Activated CD4-positive, alpha-beta T cell treated with anti-CD3 and anti-CD28 coated beads, Interleukin-2, amount 50 U/mL, for 48 hours (primary cell): ENCODE data around the gene MIPOL1.
"Not testable (repeated sequence)": the region's sequence is repeated elsewhere in the genome, so short reads cannot be mapped to it uniquely, and the experiment has no call there.

ENCODE experiments used
- DNase-seq, 2 experiments: peaks; one replicate each; pipeline ENCODE4 v3.0.0-alpha.2; 2020

The MIPOL1 gene

DNA sequence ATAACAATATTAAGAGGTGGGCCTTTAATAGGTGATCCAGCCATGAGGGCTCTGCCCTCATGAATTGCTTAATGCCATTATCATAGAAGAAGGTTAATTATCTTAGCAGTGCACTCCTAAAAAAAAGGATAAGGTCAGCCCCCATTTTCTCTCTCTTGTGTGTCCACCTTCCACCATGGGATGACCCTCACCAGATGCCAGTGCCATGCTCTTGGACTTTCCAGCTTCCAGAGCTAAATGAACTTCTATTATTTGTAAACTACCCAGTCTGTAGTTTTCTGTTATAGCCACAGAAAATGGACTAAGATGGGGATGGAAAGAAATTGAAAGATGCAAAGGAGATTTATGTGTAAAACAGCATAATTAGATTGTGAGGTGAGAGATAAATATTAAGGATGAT is 271.9 kb downstream of the MIPOL1 start:
- no peak for DNase-seq

GRCh38 chr14:37470251-37470650 is 272.5 kb downstream of the MIPOL1 start:
- DNase-seq, result no peak

DNA sequence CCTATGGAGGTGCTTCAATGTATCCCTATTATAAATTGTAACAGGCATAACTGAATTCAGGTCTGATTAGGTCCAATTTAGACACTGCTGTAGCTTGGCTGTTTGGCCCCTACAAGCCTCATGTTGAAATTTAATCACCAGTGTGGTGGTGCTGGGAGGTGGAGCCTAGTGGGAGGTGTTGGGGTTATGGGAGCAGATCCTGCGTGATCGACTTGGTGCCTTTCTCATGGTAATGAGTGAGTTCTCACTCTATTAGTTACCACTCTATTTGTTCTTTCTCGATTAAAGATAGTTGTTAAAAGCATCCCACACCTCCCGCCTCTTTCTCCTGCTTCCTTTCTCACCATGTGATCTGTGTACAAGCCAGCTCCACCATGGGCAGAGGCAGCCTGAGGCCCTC is 275.2 kb downstream of the MIPOL1 start:
- DNase-seq, result no peak

- no peak for DNase-seq
Observed at GRCh38 chr14:37474191-37474590, 276.5 kb downstream of the MIPOL1 start.

- DNase-seq, result no peak
Observed at GRCh38 chr14:37480446-37481290, 282.9 kb downstream of the MIPOL1 start.

- DNase-seq, result no peak
Observed at GRCh38 chr14:37482428-37482827, 284.7 kb downstream of the MIPOL1 start.

DNA sequence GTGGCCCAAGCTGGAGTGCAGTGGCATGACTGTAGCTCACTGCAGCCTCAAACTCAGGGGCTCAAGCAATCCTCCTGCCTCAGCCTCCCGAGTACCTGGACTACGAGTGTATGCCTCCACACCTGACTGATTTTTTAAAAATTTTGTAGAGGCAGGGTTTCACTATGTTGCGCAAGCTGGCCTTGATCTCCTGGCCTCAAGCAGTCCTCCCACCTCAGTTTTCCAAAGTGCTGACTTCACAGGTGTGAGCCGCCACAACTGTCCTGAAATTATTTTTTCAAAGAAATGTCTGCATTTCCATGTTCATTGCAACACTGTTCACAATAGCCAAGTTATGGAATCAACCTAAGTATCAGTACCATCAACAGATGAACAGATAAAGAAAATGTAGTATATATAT is 285.9 kb downstream of the MIPOL1 start:
- DNase-seq, result no peak

- no peak for DNase-seq
Observed at GRCh38 chr14:37490607-37491006, 292.9 kb downstream of the MIPOL1 start.

DNA sequence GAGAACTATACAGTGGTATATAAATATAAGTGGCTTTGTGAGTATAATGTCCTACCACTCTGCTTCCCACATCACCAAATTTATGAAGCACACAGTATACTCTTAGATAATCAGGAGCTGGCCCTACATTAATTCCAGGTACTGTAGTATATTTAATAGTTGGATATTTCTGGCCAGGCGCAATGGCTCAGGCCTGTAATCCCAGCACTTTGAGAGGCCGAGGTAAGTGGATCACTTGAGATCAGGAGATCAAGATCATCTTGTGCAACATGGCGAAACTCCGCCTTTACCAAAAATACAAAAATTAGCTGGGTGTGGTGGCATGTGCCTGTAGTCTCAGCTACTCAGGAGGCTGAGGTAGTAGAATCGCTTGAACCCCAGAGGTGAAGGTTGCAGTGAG is 293.3 kb downstream of the MIPOL1 start:
- DNase-seq, result no peak

DNA sequence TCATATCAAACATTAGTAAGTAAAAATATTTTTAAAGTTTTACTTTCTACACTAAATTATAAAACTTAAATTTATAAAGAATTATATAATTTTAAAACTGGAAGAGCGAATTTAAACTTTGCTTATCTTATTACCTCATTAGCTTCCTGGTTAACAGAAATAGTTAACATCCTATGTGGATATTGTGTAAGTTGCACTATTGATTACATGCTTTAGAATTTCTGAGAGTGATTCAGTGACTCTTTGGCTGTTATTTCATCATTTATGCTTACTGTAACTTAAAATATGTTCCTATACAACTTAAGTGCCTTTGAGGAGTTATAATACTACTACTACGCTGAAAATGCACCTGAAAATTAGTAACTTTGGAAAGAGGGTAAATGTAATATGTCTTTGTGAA is 295.9 kb downstream of the MIPOL1 start:
- no peak for DNase-seq

GRCh38 chr14:37497422-37497821 is 299.7 kb downstream of the MIPOL1 start:
- DNase-seq, result no peak

GRCh38 chr14:37501877-37502276 is 304.1 kb downstream of the MIPOL1 start:
- no peak for DNase-seq

DNA sequence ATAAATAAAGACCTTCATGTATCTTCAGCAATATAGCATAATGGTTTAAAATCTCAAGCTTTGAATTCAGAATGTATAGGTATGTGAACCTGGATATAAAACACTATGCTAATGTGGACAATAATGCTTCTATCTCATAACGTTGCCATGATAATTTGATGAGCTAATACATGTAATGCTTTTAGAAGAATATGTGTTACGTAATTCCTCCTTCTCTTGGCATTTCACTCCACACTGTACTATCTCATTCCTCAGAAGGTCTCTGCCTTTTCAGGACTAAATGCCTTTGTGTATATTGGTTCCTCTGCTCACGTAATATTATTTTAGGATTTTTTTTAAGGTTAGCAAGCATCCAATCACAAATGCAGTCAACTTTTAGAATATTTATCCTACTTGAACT is 310.8 kb downstream of the MIPOL1 start:
- DNase-seq, result no peak

DNA sequence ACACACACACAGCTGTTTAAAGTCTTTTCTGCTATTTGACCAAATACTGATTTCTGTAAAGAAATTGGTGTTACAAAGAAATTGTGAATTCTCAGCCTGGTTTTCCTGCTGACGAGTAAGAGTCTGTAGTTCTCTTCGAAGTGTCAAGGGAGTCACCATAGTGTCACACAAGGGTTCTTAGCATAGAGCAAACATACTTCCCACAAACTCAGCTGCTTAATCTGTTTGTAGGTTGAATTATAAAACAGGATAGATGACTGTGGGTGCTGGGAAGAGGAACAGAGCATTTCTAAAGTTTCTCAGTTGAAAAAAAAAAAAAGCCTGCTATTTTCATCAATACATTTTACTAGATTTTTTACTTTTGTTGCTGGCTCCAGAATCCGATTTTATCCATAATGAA is 314.4 kb downstream of the MIPOL1 start:
- DNase-seq, result no peak

DNA sequence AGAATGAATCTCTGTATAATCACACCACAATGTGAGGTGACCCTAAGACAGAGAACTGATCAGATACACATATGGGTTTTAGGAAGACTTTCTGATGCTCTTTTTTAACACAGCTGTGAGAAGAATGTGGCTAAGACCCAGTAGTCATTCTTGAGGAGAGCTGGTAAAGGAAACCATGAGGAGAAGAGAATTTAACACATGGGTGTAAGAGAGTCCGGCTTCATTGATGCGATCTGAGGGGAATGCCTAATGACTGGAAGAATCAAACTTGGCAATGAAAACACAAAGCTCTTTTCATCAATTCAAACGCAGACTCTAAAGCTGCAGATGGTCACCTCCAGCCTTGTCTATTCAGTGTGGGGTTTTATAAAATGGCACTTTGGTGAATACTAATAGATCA is 318.0 kb downstream of the MIPOL1 start:
- DNase-seq, result no peak

- no peak for DNase-seq
Observed at GRCh38 chr14:37526994-37527393, 329.3 kb downstream of the MIPOL1 start.

GRCh38 chr14:37539992-37540391 is 342.3 kb downstream of the MIPOL1 start:
- no peak for DNase-seq

DNA sequence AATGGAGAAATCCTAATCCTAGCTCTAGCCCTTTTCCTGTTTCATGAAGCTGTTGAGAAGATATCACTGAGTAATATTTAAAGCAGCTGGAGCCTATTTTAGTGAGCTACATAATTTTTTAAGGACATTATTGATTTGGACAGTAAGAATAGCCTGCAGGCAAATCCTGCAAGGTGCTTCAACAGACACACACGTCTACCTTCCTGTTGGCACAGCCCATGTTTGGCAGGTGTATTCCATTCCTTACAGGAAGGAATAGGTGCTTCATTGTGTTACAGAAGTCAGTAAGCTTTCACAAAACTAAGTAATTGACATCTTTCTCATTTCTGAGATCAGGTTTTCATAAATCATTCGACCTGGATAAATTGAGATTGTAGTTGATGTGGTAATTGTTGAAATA is 346.7 kb downstream of the MIPOL1 start:
- DNase-seq, result no peak

DNA sequence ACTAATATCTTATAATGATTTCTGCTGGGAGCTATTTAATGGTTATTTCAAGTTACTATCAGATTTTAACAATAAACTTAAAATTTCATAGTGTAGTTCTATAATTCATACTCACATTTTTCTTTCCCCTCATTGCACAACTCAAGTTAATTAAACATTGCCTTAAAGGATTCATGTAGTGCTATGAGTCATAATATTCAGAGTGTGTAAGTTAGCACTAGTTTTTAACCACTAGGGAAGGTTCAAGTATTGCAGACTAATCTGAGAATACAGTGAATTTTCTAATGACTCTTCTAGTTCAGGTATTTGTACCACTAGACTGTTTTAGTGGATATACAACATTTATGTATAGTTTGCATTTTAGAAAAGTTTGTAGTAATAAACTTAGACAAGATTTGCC is 347.4 kb downstream of the MIPOL1 start:
- no peak for DNase-seq

DNA sequence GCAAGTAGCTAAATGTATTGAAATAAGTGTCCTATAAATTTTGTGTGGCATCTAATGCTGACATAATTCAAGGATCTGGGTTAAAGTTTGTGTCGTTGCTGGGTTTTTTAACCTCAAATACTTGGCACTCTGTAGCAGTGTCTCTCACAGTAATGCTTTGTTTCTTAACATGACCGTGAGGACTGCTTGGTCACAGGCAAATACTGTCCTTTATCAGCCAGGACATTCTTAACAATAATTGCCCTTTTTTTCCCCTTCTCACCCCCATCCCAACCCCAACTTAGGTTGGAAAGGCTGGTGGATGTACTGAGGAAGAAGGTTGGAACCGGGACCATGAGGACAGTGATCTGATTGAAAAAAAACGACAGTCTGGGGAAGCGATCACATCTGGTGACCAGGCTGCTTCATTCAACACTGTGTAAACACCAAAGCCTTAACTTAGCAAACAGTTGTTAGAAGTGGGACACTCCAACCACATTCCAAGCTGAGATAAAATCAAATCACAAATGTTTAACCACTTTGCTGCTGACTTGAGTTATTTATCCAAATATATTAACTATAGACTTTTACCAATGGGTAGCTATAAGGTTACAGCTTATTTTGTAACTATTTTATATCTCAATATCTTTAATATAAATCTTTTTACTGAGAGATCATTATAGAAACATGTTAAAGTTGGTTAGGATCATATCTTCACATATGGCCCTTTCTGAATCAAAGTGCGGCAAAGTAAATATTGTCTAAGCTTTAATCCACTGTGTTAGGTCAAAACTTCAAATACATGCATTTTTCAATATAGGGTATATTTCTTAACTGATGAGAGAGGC is 349.1 kb downstream of the MIPOL1 start:
- no peak for DNase-seq

GRCh38 chr14:37550511-37550910 is 352.8 kb downstream of the MIPOL1 start:
- no peak for DNase-seq

DNA sequence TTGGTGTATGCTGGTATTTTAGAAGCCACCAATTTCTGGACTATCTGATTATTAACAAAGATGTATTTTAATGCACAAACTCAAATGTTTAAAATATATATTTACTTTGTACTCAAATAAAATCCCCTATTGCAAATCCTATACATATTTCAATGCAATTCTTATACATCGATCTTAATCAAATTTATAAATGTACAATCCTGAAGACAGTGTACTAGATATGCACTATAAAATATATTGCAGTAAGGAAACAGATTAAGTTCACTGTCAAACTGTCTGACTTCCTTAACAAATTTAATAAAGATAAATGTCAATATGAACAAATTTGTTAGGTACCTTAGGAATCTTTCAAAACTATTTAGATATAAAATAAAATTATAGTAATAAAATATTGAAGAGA is 353.4 kb downstream of the MIPOL1 start:
- DNase-seq, result no peak

- no peak for DNase-seq
Observed at GRCh38 chr14:37553935-37554550, 356.3 kb downstream of the MIPOL1 start.

GRCh38 chr14:37555596-37555995 is 357.9 kb downstream of the MIPOL1 start:
- DNase-seq, result not testable (repeated sequence)
